Muscle layer of duodenum (tissue), 2 donors: Measurements from ENCODE around the gene KLHL35.

Experiments
- H3K27ac ChIP-seq: one replicate; pipeline ENCODE4 v1.7.0; 2013; ENCODE audit warnings: mild to moderate bottlenecking, low read length
- H3K27me3 ChIP-seq: one replicate; pipeline ENCODE4 v1.7.0; 2013; ENCODE audit warnings: low read depth, mild to moderate bottlenecking, control low read depth, low read length
- H3K36me3 ChIP-seq, 2 donors: one replicate each; pipeline ENCODE4 v1.7.0; 2013; ENCODE audit warnings: low read length in 2 of 2, control low read depth in 1 of 2, mild to moderate bottlenecking in 1 of 2; ENCODE audit not compliant: insufficient read depth in 2 of 2, control insufficient read depth in 1 of 2
- H3K4me1 ChIP-seq, 2 donors: one replicate each; pipeline ENCODE4 v1.7.0; 2013; ENCODE audit warnings: low read length in 2 of 2, mild to moderate bottlenecking in 2 of 2, control low read depth in 1 of 2, moderate library complexity in 1 of 2; ENCODE audit not compliant: insufficient read depth in 2 of 2, control insufficient read depth in 1 of 2
- H3K4me3 ChIP-seq, 2 donors: one replicate each; pipeline ENCODE4 v1.7.0; 2013; ENCODE audit warnings: low read length in 2 of 2, low read depth in 1 of 2, mild to moderate bottlenecking in 1 of 2
- H3K9me3 ChIP-seq, 2 donors: one replicate each; pipeline ENCODE4 v1.7.0; 2013; ENCODE audit warnings: low read length in 2 of 2, control low read depth in 1 of 2, mild to moderate bottlenecking in 1 of 2; ENCODE audit not compliant: control insufficient read depth in 1 of 2
- donor health status: healthy.

The KLHL35 gene

GRCh38 chr11:75467881-75468280 is 34.9 kb upstream of the KLHL35 start:
- Histone ChIP-seq H3K4me3 (no peak overlapping the region), H3K27ac (no peak overlapping the region), H3K27me3 (no peaks in the 10 kb centered on the region), H3K4me1 (peaks cover 0 to 4% of the 10 kb centered on the region in 2 donors), H3K36me3 (no peaks in the 10 kb centered on the region), H3K9me3 (no peaks in the 10 kb centered on the region)

- H3K4me1 ChIP-seq: peaks cover 0 to 4% of the 10 kb centered on the region in 2 donors
- no peak overlapping the region for H3K27ac ChIP-seq
- H3K4me3 ChIP-seq: no peak overlapping the region
- no peaks in the 10 kb centered on the region for H3K27me3 ChIP-seq
- H3K36me3 ChIP-seq: no peaks in the 10 kb centered on the region
- no peaks in the 10 kb centered on the region for H3K9me3 ChIP-seq
Measured at GRCh38 chr11:75467311-75467710, 34.3 kb upstream of the KLHL35 start.

GRCh38 chr11:75465701-75466531 is 32.9 kb upstream of the KLHL35 start:
- H3K36me3 ChIP-seq: no peaks in the 10 kb centered on the region
- no peak overlapping the region for H3K4me3 ChIP-seq
- peaks cover 0 to 4% of the 10 kb centered on the region in 2 donors for H3K4me1 ChIP-seq
- no peaks in the 10 kb centered on the region for H3K9me3 ChIP-seq
- no peak overlapping the region for H3K27ac ChIP-seq
- H3K27me3 ChIP-seq: no peaks in the 10 kb centered on the region

- H3K9me3 ChIP-seq: no peaks in the 10 kb centered on the region
- H3K36me3 ChIP-seq: no peaks in the 10 kb centered on the region
- H3K4me3 ChIP-seq: no peak overlapping the region
- no peak overlapping the region for H3K27ac ChIP-seq
- H3K4me1 ChIP-seq: no peaks in the 10 kb centered on the region
- H3K27me3 ChIP-seq: no peaks in the 10 kb centered on the region
Measured at GRCh38 chr11:75463106-75463774, 30.2 kb upstream of the KLHL35 start.

- H3K9me3 ChIP-seq: no peaks in the 10 kb centered on the region
- no peak overlapping the region for H3K27ac ChIP-seq
- H3K27me3 ChIP-seq: no peaks in the 10 kb centered on the region
- no peaks in the 10 kb centered on the region for H3K4me1 ChIP-seq
- H3K4me3 ChIP-seq: no peak overlapping the region
- no peaks in the 10 kb centered on the region for H3K36me3 ChIP-seq
Measured at GRCh38 chr11:75462117-75462653, 29.2 kb upstream of the KLHL35 start.

- no peaks in the 10 kb centered on the region for H3K9me3 ChIP-seq
- H3K27ac ChIP-seq: no peak overlapping the region
- H3K4me3 ChIP-seq: no peak overlapping the region
- no peaks in the 10 kb centered on the region for H3K4me1 ChIP-seq
- H3K27me3 ChIP-seq: no peaks in the 10 kb centered on the region
- no peaks in the 10 kb centered on the region for H3K36me3 ChIP-seq
Measured at GRCh38 chr11:75461151-75461550, 28.1 kb upstream of the KLHL35 start.

- no peak overlapping the region for H3K4me3 ChIP-seq
- no peaks in the 10 kb centered on the region for H3K9me3 ChIP-seq
- H3K4me1 ChIP-seq: no peaks in the 10 kb centered on the region
- no peak overlapping the region for H3K27ac ChIP-seq
- H3K27me3 ChIP-seq: no peaks in the 10 kb centered on the region
- H3K36me3 ChIP-seq: no peaks in the 10 kb centered on the region
Measured at GRCh38 chr11:75456596-75457183, 23.7 kb upstream of the KLHL35 start.

- Histone ChIP-seq H3K27ac (no peak overlapping the region), H3K36me3 (no peaks in the 10 kb centered on the region)
Measured at GRCh38 chr11:75454987-75455386, 22.0 kb upstream of the KLHL35 start.

GRCh38 chr11:75453916-75454655 is 21.1 kb upstream of the KLHL35 start:
- Histone ChIP-seq H3K4me1 (no peaks in the 10 kb centered on the region), H3K4me3 (no peak overlapping the region), H3K36me3 (no peaks in the 10 kb centered on the region), H3K9me3 (no peaks in the 10 kb centered on the region), H3K27ac (no peak overlapping the region), H3K27me3 (no peaks in the 10 kb centered on the region)

More at GRCh38 chr11:75454987-75455386, 22.0 kb upstream of the KLHL35 start:
- H3K27me3 ChIP-seq: no peaks in the 10 kb centered on the region
- no peak overlapping the region for H3K4me3 ChIP-seq
- H3K4me1 ChIP-seq: no peaks in the 10 kb centered on the region
- no peaks in the 10 kb centered on the region for H3K9me3 ChIP-seq

- no peaks in the 10 kb centered on the region for H3K36me3 ChIP-seq
Measured at GRCh38 chr11:75450826-75451821, 18.1 kb upstream of the KLHL35 start.

More at GRCh38 chr11:75450826-75451821, 18.1 kb upstream of the KLHL35 start:
- Histone ChIP-seq H3K4me1 (no peaks in the 10 kb centered on the region), H3K27ac (no peak overlapping the region), H3K27me3 (no peaks in the 10 kb centered on the region), H3K4me3 (no peak overlapping the region), H3K9me3 (no peaks in the 10 kb centered on the region)
